IMR-90 (cell line): ENCODE data around the gene SYTL2. TPM values are rescaled to one million over a fixed set of nuclear protein-coding genes. Genes with fewer than 3 reads are reported as not detected.

Experiments
- ATAC-seq: fragments of 200-7000 bp; cut with Tn5 transposase; 2 replicates; pipeline ENCODE4 v1.9.1; 2020; ENCODE audit warnings: low read depth, mild to moderate bottlenecking, moderate library complexity
- BruUV-seq: library from RNA; stranded (reverse); fragments of 400-500 nt; replicated peaks from 2 replicates; lab custom pipeline; 2021; lab: Mats Ljungman, UMichigan
- CTCF ChIA-PET: fragments of 300-600 bp; formaldehyde crosslinking; extraction: SDS; loops from one replicate; lab custom pipeline; 2021; ENCODE audit warnings: antibody characterized with exemption; lab: Yijun Ruan, JAX
- POLR2A ChIA-PET: fragments of 300-600 bp; sonication (Branson Sonifier 250); formaldehyde crosslinking; loops from one replicate; lab custom pipeline; 2022; ENCODE audit warnings: antibody characterized with exemption; ENCODE audit not compliant: unreplicated experiment; lab: Charles Lee
- DNase-seq: peaks from one replicate; pipeline ENCODE4 v3.0.0; 2013
- H2AFZ ChIP-seq: replicated peaks from 2 replicates; pipeline ENCODE3; 2013; ENCODE audit warnings: low read length, mild to moderate bottlenecking; ENCODE audit not compliant: poor library complexity
- H2AK5ac ChIP-seq: 2 replicates; pipeline ENCODE4 v1.6.1; 2013; ENCODE audit warnings: low read depth, low read length, inconsistent platforms
- H2AK9ac ChIP-seq: replicated peaks from 2 replicates; pipeline ENCODE3; 2013; ENCODE audit warnings: mild to moderate bottlenecking, low read depth, low read length, moderate library complexity; ENCODE audit not compliant: poor library complexity
- H2BK120ac ChIP-seq: 2 replicates; pipeline ENCODE4 v1.6.1; 2013; ENCODE audit warnings: low read depth, low read length, inconsistent platforms
- H2BK15ac ChIP-seq: 3 replicates; pipeline ENCODE4 v1.6.1; 2013; ENCODE audit warnings: low read depth, low read length, inconsistent platforms
- H2BK20ac ChIP-seq: 2 replicates; pipeline ENCODE4 v1.6.1; 2013; ENCODE audit warnings: low read depth, mild to moderate bottlenecking, inconsistent platforms, low read length, moderate library complexity
- H2BK5ac ChIP-seq: 2 replicates; pipeline ENCODE4 v1.6.1; 2013; ENCODE audit warnings: mild to moderate bottlenecking, low read depth, low read length, inconsistent platforms; ENCODE audit not compliant: poor library complexity, severe bottlenecking
- H3K14ac ChIP-seq: replicated peaks from 2 replicates; pipeline ENCODE4 v1.6.1; 2013; ENCODE audit warnings: low read depth, low read length, inconsistent platforms
- H3K18ac ChIP-seq: 2 replicates; pipeline ENCODE4 v1.6.1; 2013; ENCODE audit warnings: low read depth, low read length, control low read depth
- H3K23ac ChIP-seq: 2 replicates; pipeline ENCODE4 v1.6.1; 2013; ENCODE audit warnings: low read depth, low read length, inconsistent platforms
- H3K27ac ChIP-seq: 2 replicates; pipeline ENCODE4 v1.5.1; 2013; ENCODE audit warnings: mild to moderate bottlenecking, control low read depth, low read length; ENCODE audit not compliant: insufficient read depth
- H3K27me3 ChIP-seq: 2 replicates; pipeline ENCODE4 v1.6.1; 2013; ENCODE audit warnings: low read length; ENCODE audit not compliant: control insufficient read depth, insufficient read depth
- H3K36me3 ChIP-seq: 2 replicates; pipeline ENCODE4 v1.6.1; 2013; ENCODE audit warnings: low read length, mixed read lengths; ENCODE audit not compliant: control insufficient read depth, insufficient read depth
- H3K4ac ChIP-seq: 2 replicates; pipeline ENCODE4 v1.6.1; 2013; ENCODE audit warnings: low read depth, low read length, inconsistent platforms
- H3K4me1 ChIP-seq: 2 replicates; pipeline ENCODE4 v1.6.1; 2013; ENCODE audit warnings: low read length, mixed read lengths; ENCODE audit not compliant: control insufficient read depth, insufficient read depth
- H3K4me2 ChIP-seq: 2 replicates; pipeline ENCODE4 v1.6.1; 2013; ENCODE audit warnings: low read depth, mild to moderate bottlenecking, control low read depth, low read length, moderate library complexity
- H3K4me3 ChIP-seq: 2 replicates; pipeline ENCODE4 v1.5.1; 2013; ENCODE audit warnings: low read depth, mild to moderate bottlenecking, control low read depth, low read length, moderate library complexity; ENCODE audit not compliant: insufficient read depth
- H3K56ac ChIP-seq: 2 replicates; pipeline ENCODE4 v1.6.1; 2013; ENCODE audit warnings: low read length, inconsistent platforms; ENCODE audit not compliant: insufficient read depth; ENCODE audit errors: extremely low read depth
- H3K79me1 ChIP-seq, 2 experiments: 2 replicates each; pipeline ENCODE4 v1.6.1; 2013; ENCODE audit warnings: low read length in 2 of 2, inconsistent platforms in 1 of 2, low read depth in 1 of 2
- H3K9ac ChIP-seq: 2 replicates; pipeline ENCODE4 v1.6.1; 2013; ENCODE audit warnings: low read depth, low read length, control low read depth
- H3K9me1 ChIP-seq: 2 replicates; pipeline ENCODE4 v1.6.1; 2013; ENCODE audit warnings: low read length, inconsistent platforms; ENCODE audit not compliant: insufficient read depth
- H3K9me3 ChIP-seq: 2 replicates; pipeline ENCODE4 v1.6.1; 2013; ENCODE audit warnings: low read length; ENCODE audit not compliant: control insufficient read depth, insufficient read depth
- H4K20me1 ChIP-seq: 2 replicates; pipeline ENCODE4 v1.6.1; 2013; ENCODE audit warnings: low read length, inconsistent platforms; ENCODE audit not compliant: insufficient read depth
- H4K5ac ChIP-seq: 2 replicates; pipeline ENCODE4 v1.6.1; 2013; ENCODE audit warnings: mild to moderate bottlenecking, low read depth, low read length, control low read depth
- H4K8ac ChIP-seq, 2 experiments: 2 replicates each; pipeline ENCODE4 v1.6.1; 2013; ENCODE audit warnings: low read depth in 2 of 2, low read length in 2 of 2, control low read depth in 1 of 2, inconsistent platforms in 1 of 2
- H4K91ac ChIP-seq: 2 replicates; pipeline ENCODE4 v1.6.1; 2013; ENCODE audit warnings: low read depth, low read length, inconsistent platforms; ENCODE audit not compliant: insufficient read depth
- BHLHE40 ChIP-seq: fragments of 150-350 bp; IDR thresholded peaks from 2 replicates; pipeline ENCODE4 v1.6.1; 2016; ENCODE audit warnings: mild to moderate bottlenecking, low read depth, low read length
- CHD1 ChIP-seq: IDR thresholded peaks from 2 replicates; pipeline ENCODE4 v1.6.1; 2012; ENCODE audit warnings: low read depth, low read length, improper control_type of control experiment
- FOS ChIP-seq: fragments of 150-350 bp; IDR thresholded peaks from 2 replicates; pipeline ENCODE4 v1.6.1; 2016; ENCODE audit warnings: low read depth, low read length
- MAFK ChIP-seq: IDR thresholded peaks from 2 replicates; pipeline ENCODE4 v1.6.1; 2012; ENCODE audit warnings: low read depth, low read length, improper control_type of control experiment
- MAZ ChIP-seq: IDR thresholded peaks from 2 replicates; pipeline ENCODE4 v1.6.1; 2012; ENCODE audit warnings: low read depth, mild to moderate bottlenecking, low read length, improper control_type of control experiment, moderate library complexity, borderline replicate concordance
- MXI1 ChIP-seq: IDR thresholded peaks from 2 replicates; pipeline ENCODE4 v1.6.1; 2012; ENCODE audit warnings: low read depth, mild to moderate bottlenecking, low read length, moderate library complexity, borderline replicate concordance
- NFE2L2 ChIP-seq: fragments of 150-350 bp; IDR thresholded peaks from 2 replicates; pipeline ENCODE4 v1.6.1; 2016; ENCODE audit warnings: low read depth, mild to moderate bottlenecking, low read length
- POLR2A ChIP-seq: IDR thresholded peaks from 2 replicates; pipeline ENCODE4 v1.6.1; 2012; ENCODE audit warnings: mild to moderate bottlenecking, low read depth, low read length
- RAD21 ChIP-seq: IDR thresholded peaks from 2 replicates; pipeline ENCODE4 v1.6.1; 2012; ENCODE audit warnings: low read length, improper control_type of control experiment
- RFX5 ChIP-seq: IDR thresholded peaks from 2 replicates; pipeline ENCODE4 v1.8.0; 2012; ENCODE audit warnings: low read depth, mild to moderate bottlenecking, low read length, moderate library complexity
- SMC3 ChIP-seq: fragments of 150-350 bp; IDR thresholded peaks from 2 replicates; pipeline ENCODE4 v1.6.1; 2016; ENCODE audit warnings: low read depth, mild to moderate bottlenecking, antibody characterized with exemption, low read length, moderate library complexity
- WGBS, 2 experiments: methylation state at CpG; one replicate each; pipeline versions ENCODE4 v1.1.5 to v1.1.7; 2013; ENCODE audit warnings: missing lambda C conversion rate in 2 of 2; ENCODE audit not compliant: insufficient read length in 1 of 2; ENCODE audit errors: extremely low coverage in 2 of 2; 5-methylcytosine and 5-hydroxymethylcytosine counted together
- dilution Hi-C: fragments of 300-500 bp; cut with HindIII; formaldehyde crosslinking; loops from one replicate; pipeline ENCODE4 v1.14.3; 2018; ENCODE audit warnings: low sequenced_read_pairs; ENCODE audit not compliant: unreplicated experiment
- in situ Hi-C: fragments of 300-500 bp; cut with MboI; formaldehyde crosslinking; loops from 3 replicates; pipeline ENCODE4 v1.14.3; 2019; ENCODE audit warnings: low sequenced_read_pairs, inconsistent platforms, mixed read lengths
- intact Hi-C: fragments of 100-400 bp; cut with micrococcal nuclease; formaldehyde crosslinking; loops from 2 replicates; pipeline ENCODE4 v1.10.0; 2022
- polyA plus RNA-seq, 3 experiments: library from polyadenylated mRNA; depleted of rRNA; stranded (reverse); fragments of >200 nt; gene quantifications; 2 replicates each; pipeline ENCODE4 v1.2.3, GENCODE V29; 2012; ENCODE audit warnings: low replicate concordance in 1 of 3
- total RNA-seq: library from RNA; depleted of rRNA; stranded (reverse); fragments of >200 nt; gene quantifications from 2 replicates; pipeline ENCODE4 v1.2.3, GENCODE V29; 2012
- TF ChIP-seq, protein P1 (sequence below): conservative IDR thresholded peaks from 2 replicates; pipeline ENCODE4 v1.5.1; 2012; ENCODE audit warnings: mild to moderate bottlenecking, low read depth, low read length, improper control_type of control experiment
- TF ChIP-seq, protein P2 (sequence below): fragments of 150-350 bp; IDR thresholded peaks from 2 replicates; pipeline ENCODE4 v1.6.1; 2017; ENCODE audit warnings: mild to moderate bottlenecking, antibody characterized with exemption, low read length, low read depth
- TF ChIP-seq, protein P3 (sequence below): fragments of 150-350 bp; IDR thresholded peaks from 2 replicates; pipeline ENCODE4 v1.6.1; 2016; ENCODE audit warnings: low read depth, mild to moderate bottlenecking, low read length, moderate library complexity, borderline replicate concordance

The SYTL2 gene
- total and polyA plus RNA-seq, 2 of the 4 experiments (the other 2 are of a cell fraction): 45.2 to 70.0 TPM

DNA sequence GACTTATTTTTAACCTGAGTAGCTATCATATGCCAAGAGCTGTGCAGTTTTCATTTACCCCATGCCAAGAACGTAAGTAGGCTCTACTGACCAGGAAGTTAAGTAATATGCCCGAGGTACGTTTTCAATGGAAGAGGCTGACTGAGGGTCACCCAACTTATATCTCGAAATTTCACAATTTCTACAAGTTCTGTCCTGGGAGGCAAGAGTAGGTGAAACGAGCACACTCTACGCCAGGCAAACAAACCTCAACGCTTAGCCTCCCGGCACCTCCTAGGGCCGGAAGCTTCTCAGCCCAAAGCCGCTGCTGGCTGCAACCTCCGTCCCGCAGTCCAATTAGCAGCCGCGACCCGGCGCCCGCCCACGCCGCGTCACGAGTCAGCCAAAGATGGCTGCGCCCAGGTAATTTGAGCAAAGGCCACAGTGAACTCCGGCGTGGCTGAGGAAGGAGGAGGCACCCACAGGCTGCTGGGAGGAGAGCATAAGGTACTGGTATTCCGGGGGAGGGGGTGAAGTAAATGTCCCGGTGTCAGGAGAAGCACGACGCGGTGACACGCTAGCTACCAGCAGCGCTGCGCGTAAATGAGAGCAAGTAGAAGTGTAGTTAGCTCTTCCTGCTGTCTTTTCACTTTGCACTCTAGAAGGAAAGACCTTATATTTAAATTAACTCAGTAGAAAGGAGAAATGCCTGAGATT, 163.2 kb downstream of the SYTL2 start, which contains the start of gene TMEM126A:
Gene TMEM126A (plus strand): TSS at position 364 of the 696 bp plus-strand sequence. CDS start 2,289 bp downstream, outside the sequence.
- DNase-seq (peak; percentile 75), ATAC-seq (peak; percentile 99)
- Histone ChIP-seq H3K23ac (peak within 1 kb of the TSS; percentile 86; the same call in 1 of the 2 replicates), H3K4me2 (peak within 1 kb of the TSS; percentile 84), H4K91ac (peak within 1 kb of the TSS; percentile 77), H4K5ac (peak within 1 kb of the TSS; percentile 93), H3K79me1 (peaks cover 16 to 39% of the 10 kb centered on the region in 2 experiments), H3K4me1 (no peaks in the 10 kb centered on the region), H2AFZ (peak within 1 kb of the TSS; percentile 94), H3K4ac (peak within 1 kb of the TSS; percentile 83), H2AK9ac (no peak within 1 kb of the TSS), H2BK15ac (peak within 1 kb of the TSS; percentile 6; the same call in 1 of the 3 replicates), H2BK20ac (no peak within 1 kb of the TSS), H3K9ac (peak within 1 kb of the TSS; percentile 87), H3K14ac (peak within 1 kb of the TSS; percentile 91), H3K36me3 (peaks cover 2% of the 10 kb centered on the region), H4K8ac (peak within 1 kb of the TSS; percentile 98), H3K18ac (peak within 1 kb of the TSS; percentile 52; the same call in 1 of the 2 replicates), H2AK5ac (peak within 1 kb of the TSS; percentile 44), H3K27ac (peak within 1 kb of the TSS; percentile 75), H2BK120ac (peak within 1 kb of the TSS; percentile 64), H3K4me3 (peak within 1 kb of the TSS; percentile 89), H2BK5ac (peak within 1 kb of the TSS; percentile 73), H3K27me3 (no peaks in the 10 kb centered on the region), H4K20me1 (no peaks in the 10 kb centered on the region), H3K9me1 (no peaks in the 10 kb centered on the region), H3K9me3 (no peaks in the 10 kb centered on the region), H3K56ac (peak within 1 kb of the TSS; percentile 88)
- CTCF ChIA-PET: interaction anchor here (0.7 kb wide), 1 partner anchor 14 kb away, joined by 3 read pairs; no protein-coding TSS in a partner anchor
- dilution Hi-C loops: no loop called here
- intact Hi-C loops: no loop called here
- in situ Hi-C loops: no loop called here
- POLR2A ChIA-PET: interaction anchor here (0.8 kb wide), 1 partner anchor 8 kb away, joined by 3 read pairs; no protein-coding TSS in a partner anchor
- 0% methylated on average over 1 of the region's 33 CpGs; no CpG with 5 or more reads in 1 of the 2 experiments for WGBS, 2 experiments
- BruUV-seq: no TSS peak
- TF ChIP-seq RFX5 (no peak), MAZ (no peak), MXI1 (peak; percentile 69; the same call in 1 of the 2 replicates), BHLHE40 (peak; percentile 77), CHD1 (no peak), NFE2L2 (no peak), POLR2A (peak; percentile 79; the same call in 1 of the 2 replicates), RAD21 (no peak), FOS (no peak), MAFK (no peak), SMC3 (no peak)
- TF ChIP-seq, protein P1, sequence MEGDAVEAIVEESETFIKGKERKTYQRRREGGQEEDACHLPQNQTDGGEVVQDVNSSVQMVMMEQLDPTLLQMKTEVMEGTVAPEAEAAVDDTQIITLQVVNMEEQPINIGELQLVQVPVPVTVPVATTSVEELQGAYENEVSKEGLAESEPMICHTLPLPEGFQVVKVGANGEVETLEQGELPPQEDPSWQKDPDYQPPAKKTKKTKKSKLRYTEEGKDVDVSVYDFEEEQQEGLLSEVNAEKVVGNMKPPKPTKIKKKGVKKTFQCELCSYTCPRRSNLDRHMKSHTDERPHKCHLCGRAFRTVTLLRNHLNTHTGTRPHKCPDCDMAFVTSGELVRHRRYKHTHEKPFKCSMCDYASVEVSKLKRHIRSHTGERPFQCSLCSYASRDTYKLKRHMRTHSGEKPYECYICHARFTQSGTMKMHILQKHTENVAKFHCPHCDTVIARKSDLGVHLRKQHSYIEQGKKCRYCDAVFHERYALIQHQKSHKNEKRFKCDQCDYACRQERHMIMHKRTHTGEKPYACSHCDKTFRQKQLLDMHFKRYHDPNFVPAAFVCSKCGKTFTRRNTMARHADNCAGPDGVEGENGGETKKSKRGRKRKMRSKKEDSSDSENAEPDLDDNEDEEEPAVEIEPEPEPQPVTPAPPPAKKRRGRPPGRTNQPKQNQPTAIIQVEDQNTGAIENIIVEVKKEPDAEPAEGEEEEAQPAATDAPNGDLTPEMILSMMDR: no peak
- TF ChIP-seq, protein P2, sequence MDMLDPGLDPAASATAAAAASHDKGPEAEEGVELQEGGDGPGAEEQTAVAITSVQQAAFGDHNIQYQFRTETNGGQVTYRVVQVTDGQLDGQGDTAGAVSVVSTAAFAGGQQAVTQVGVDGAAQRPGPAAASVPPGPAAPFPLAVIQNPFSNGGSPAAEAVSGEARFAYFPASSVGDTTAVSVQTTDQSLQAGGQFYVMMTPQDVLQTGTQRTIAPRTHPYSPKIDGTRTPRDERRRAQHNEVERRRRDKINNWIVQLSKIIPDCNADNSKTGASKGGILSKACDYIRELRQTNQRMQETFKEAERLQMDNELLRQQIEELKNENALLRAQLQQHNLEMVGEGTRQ: peak; percentile 76
- TF ChIP-seq, protein P3, sequence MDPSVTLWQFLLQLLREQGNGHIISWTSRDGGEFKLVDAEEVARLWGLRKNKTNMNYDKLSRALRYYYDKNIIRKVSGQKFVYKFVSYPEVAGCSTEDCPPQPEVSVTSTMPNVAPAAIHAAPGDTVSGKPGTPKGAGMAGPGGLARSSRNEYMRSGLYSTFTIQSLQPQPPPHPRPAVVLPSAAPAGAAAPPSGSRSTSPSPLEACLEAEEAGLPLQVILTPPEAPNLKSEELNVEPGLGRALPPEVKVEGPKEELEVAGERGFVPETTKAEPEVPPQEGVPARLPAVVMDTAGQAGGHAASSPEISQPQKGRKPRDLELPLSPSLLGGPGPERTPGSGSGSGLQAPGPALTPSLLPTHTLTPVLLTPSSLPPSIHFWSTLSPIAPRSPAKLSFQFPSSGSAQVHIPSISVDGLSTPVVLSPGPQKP: no peak
